K562 (cell line): ENCODE data around the gene NTPCR.

Experiments used
- AFF4 ChIP-seq: sonication (generic); formaldehyde crosslinking; IDR thresholded peaks from 2 replicates; pipeline ENCODE4 v1.8.0; 2023; ENCODE audit warnings: mild to moderate bottlenecking, missing genetic modification reagents
- ETS2 ChIP-seq: IDR thresholded peaks from 2 replicates; pipeline ENCODE4 v1.6.1; 2016; ENCODE audit warnings: borderline replicate concordance, missing genetic modification characterization, mild to moderate bottlenecking, moderate library complexity, missing compliant biosample characterization; ENCODE audit not compliant: poor library complexity, severe bottlenecking
- EZH2 ChIP-seq: IDR thresholded peaks from 2 replicates; pipeline ENCODE4 v1.6.1; 2012; ENCODE audit warnings: low read depth, mild to moderate bottlenecking, inconsistent platforms, low read length, borderline replicate concordance
- GABPA ChIP-seq: fragments of 200-800 bp; sonication (Bioruptor generic); conservative IDR thresholded peaks from 2 replicates; pipeline ENCODE4 v1.6.1; 2016; ENCODE audit warnings: low read depth, missing genetic modification characterization, missing compliant biosample characterization
- KAT7 ChIP-seq: sonication (generic); formaldehyde crosslinking; IDR thresholded peaks from 2 replicates; pipeline ENCODE4 v1.8.0; 2022; ENCODE audit warnings: missing genetic modification reagents, mild to moderate bottlenecking, borderline replicate concordance
- MED1 ChIP-seq: sonication (generic); formaldehyde crosslinking; IDR thresholded peaks from 2 replicates; pipeline ENCODE4 v1.8.1; 2023; ENCODE audit warnings: missing genetic modification reagents, borderline replicate concordance
- NFYB ChIP-seq: IDR thresholded peaks from 2 replicates; pipeline ENCODE4 v1.6.1; 2011; ENCODE audit warnings: mild to moderate bottlenecking, moderate library complexity; ENCODE audit not compliant: insufficient read length; ENCODE audit errors: extremely low read depth
- STAG1 ChIP-seq: sonication (generic); formaldehyde crosslinking; IDR thresholded peaks from 2 replicates; pipeline ENCODE4 v1.5.0; 2020; ENCODE audit warnings: missing genetic modification reagents, borderline replicate concordance
- TFAM ChIP-seq: fragments of 250-450 bp; sonication (Bioruptor Pico); conservative IDR thresholded peaks from 2 replicates; pipeline ENCODE4 v1.5.0; 2021; ENCODE audit warnings: mild to moderate bottlenecking, moderate library complexity
- YY1 ChIP-seq, 3 experiments: IDR thresholded peaks; 2 replicates each; pipeline ENCODE4 v1.6.1; 2011; ENCODE audit warnings: low read length in 2 of 3, mild to moderate bottlenecking in 2 of 3, moderate library complexity in 2 of 3, borderline replicate concordance in 1 of 3, control low read depth in 1 of 3, low read depth in 1 of 3; ENCODE audit not compliant: insufficient read depth in 3 of 3, insufficient replicate concordance in 2 of 3, control insufficient read depth in 1 of 3, insufficient read length in 1 of 3; ENCODE audit errors: extremely low read depth in 1 of 3
- ZBTB12 ChIP-seq: fragments of 250-450 bp; sonication (Bioruptor Pico); IDR thresholded peaks from 2 replicates; pipeline ENCODE4 v1.4.0; 2020
- ZNF695 ChIP-seq: fragments of 450-650 bp; formaldehyde crosslinking; IDR thresholded peaks from 2 replicates; pipeline ENCODE4 v1.4.0; 2020; ENCODE audit warnings: mild to moderate bottlenecking, moderate library complexity
- TF ChIP-seq, protein P1 (sequence below), 3 experiments: fragments of 200-800 bp in 1 of 3; sonication (Bioruptor generic) in 1 of 3; sonication (generic) in 1 of 3; formaldehyde crosslinking in 1 of 3; IDR thresholded peaks; 2 replicates each; pipeline versions ENCODE4 v1.6.1 to v1.8.0; 2016 to 2022; ENCODE audit warnings: mild to moderate bottlenecking in 2 of 3, missing compliant biosample characterization in 2 of 3, missing genetic modification characterization in 2 of 3, missing genetic modification reagents in 1 of 3

- TF ChIP-seq ZBTB12 (CRISPR knock-in tag) (no peak), YY1 (IDR thresholded peaks at IDR 0.05; ENCODE audit: borderline replicate concordance in 1 of 3, control insufficient read depth in 1 of 3, extremely low read depth in 1 of 3, insufficient read depth in 3 of 3, insufficient read length in 1 of 3, insufficient replicate concordance in 2 of 3, low read depth in 1 of 3, low read length in 2 of 3) (no peak), KAT7 (no peak), ZNF695 (CRISPR knock-in tag) (no peak), GABPA (tag) (no peak), ETS2 (no peak), AFF4 (no peak), MED1 (no peak), EZH2 (no peak), TFAM (no peak), STAG1 (CRISPR knock-in tag) (no peak), NFYB (no peak)
- TF ChIP-seq, protein P1, sequence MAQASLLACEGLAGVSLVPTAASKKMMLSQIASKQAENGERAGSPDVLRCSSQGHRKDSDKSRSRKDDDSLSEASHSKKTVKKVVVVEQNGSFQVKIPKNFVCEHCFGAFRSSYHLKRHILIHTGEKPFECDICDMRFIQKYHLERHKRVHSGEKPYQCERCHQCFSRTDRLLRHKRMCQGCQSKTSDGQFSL (CRISPR knock-in tag; IDR thresholded peaks at IDR 0.05) = no peak
- TF ChIP-seq, protein P1 (tag; IDR thresholded peaks at IDR 0.05) = no peak
Observed at GRCh38 chr1:232952514-232953499, 2.4 kb downstream of the NTPCR start.
